GM19395 (cell line): Measurements from ENCODE around the gene C10orf88.

Source experiments
- ATAC-seq: cut with Tn5 transposase; IDR thresholded peaks from one replicate; pipeline ENCODE4 v1.9.1; 2021; ENCODE audit warnings: mild to moderate bottlenecking, moderate library complexity; ENCODE audit not compliant: unreplicated experiment

Gene C10orf88, protein sequence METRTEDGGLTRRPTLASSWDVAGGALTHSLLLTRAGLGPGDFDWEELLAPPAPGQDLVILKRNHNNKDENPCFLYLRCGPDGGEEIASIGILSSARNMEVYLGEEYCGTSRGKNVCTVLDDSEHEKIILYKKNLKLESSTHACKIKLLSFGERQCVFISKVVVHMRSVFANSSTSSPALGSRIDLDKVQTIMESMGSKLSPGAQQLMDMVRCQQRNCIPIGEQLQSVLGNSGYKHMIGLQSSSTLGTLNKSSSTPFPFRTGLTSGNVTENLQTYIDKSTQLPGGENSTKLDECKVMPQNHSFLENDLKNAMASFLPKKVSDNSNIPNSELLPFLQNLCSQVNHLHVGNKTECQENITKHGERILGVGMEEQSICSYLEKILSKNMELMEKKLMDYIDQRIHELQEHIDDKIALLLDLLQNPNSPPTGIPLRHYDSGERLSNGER

DNA sequence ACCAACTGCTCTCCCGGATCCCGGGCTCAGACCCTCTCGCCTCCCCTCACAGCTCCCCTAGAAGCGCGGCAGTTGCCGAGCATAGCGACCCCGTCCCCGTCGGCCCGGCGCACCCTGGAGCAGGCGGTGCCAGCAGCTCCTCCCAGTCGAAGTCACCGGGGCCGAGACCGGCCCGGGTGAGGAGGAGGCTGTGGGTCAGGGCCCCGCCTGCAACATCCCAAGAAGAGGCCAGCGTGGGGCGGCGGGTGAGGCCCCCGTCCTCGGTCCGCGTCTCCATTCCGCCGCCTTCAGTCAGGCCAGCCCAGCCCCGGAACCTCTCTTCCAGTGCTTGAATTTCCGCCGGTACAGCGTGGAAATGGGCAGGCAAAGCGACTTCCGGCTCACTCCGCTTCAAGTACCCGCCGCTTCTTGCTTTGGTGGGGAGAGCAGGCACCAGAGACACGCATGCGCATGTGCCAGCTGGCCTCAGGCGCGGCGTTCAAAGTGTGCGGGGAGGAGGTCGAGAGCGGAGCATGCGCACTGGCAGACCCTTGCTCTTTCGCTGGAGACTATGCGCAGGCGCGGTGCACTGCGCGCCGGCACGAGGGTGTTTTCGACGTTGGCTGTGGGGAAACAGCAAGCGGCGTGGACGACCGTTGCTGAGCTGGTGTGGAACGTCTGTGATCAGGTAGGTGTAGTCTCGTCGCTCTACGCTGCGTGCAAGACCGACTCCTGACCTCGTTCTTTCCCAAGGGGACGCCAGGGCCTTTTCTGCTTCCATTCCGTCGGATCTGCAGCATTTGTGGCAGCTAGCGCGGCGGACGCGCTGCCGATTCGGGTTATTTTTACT lies at the start of gene C10orf88:
C10orf88 (minus strand) TSS at position 326 of the 829 bp plus-strand sequence; CDS start at position 277, 49 bp downstream.
- peak; percentile 98 for ATAC-seq

DNA sequence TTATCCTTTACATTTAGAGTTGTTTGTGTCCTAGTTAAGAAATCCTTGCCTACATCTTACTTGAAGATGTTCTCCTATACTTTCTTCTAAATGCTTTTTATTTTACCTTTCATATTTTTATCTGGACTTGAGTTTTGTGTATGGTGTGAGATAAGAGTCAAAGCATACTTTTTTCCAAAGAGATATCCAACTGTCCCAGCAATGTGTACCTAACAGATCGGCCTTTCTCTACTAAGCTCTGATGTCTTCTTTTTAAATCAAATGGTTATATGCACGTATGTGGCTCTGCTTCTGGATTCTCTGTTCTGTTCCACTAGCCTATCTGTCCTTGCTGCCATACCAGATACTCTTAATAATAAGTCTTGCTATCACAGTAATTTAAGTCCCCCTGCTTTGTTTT lies 47.3 kb upstream of the C10orf88 start:
- ATAC-seq: no peak

DNA sequence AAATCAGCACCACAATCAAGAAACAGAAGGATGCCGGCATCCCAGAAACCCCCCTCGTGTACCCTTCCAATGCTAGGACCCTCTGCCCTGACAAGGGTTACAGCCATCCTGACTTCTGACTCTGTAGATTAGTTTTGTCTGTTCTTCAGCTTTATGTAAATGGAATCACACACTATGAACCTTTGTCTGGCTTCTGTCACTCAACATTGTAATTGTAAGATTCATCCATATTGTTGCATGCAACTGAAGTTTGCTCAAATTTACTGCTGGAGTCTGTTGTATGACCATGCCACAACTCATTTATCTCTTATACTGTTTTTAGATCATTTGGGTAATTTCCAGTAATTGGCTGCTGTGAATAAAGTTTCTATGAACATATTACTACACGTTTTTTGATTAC lies 46.1 kb upstream of the C10orf88 start:
- no peak for ATAC-seq

DNA sequence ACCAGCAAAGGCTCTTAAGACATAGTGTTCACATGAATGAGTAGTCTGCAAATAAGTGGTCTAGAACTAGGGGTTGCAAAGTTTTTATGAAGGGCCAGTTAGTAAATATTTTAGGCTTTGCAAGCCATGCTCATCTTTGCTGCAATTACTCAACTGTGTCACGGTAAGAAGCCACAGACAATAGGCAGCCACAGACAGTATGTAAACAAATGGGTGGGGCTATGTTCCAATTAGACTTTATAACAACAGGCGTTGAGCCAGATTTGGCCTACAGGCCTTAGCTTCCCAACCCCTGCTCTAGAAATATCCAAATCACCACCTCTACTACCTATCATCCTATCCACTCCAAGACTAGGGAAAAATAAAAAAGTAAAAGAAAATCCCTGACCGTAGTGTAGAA lies 45.3 kb upstream of the C10orf88 start:
- no peak for ATAC-seq

DNA sequence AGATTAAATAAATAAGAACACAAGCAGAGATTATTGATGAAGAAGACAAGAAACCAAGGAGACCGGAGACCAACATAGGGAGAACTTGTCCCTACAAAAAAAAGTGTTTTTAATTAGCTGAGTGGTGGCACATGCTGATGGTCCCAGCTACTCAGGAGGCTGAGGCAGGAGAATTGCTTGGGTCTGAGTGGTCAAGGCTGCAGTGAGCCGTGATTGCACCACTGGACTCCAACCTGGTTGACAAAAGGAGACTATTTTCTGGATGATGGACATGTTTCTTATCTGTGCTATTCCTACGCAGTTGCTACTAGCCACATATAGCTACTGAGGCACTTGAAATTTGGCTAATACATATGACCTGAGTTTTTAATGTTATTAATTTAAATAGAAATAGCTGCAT lies 44.9 kb upstream of the C10orf88 start:
- no peak for ATAC-seq

DNA sequence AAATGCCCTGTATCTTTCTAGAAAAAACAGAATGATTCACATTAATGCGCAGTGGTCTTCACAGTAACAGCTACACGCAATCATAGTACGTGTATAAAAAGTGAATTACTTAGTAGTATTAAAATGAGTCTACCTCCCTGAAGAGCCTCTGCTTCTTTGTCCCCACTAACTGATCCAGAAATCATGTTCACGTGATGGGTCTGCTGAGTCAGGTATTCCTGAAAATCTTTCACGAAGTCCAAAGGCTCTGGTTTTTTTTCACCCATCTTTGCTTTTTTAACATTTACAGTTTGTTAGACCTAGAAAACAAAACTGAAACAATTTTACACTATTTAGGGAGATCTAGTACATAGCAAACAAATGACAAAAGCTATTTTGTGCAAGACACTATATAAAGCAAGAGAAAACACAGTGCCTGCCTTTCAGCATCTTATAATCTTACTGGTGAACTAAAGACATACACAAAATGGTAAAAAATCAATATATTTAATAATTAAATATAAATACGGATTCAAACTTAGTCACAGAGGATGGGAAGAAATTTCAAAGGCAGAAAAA lies 44.4 kb upstream of the C10orf88 start:
- no peak for ATAC-seq

DNA sequence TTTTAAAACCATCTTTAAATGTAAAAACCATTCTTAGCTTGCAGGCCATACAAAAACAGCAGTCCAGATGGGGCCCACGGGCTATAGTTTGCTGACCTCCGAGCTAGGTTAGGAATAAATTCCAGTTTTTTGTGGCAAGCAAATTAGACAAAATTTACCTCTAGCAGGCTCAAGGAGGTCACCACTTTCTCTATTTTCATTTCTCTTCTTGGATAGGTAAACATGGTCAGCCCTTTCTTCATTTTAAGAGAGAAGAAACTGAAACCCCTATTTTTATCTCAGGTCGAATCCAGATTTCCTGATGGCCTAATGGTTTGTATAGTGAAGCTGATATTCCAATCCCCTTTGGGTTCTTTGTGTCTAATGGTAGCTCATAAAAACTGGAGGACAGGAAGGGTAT lies 43.8 kb upstream of the C10orf88 start:
- ATAC-seq: peak; percentile 71

DNA sequence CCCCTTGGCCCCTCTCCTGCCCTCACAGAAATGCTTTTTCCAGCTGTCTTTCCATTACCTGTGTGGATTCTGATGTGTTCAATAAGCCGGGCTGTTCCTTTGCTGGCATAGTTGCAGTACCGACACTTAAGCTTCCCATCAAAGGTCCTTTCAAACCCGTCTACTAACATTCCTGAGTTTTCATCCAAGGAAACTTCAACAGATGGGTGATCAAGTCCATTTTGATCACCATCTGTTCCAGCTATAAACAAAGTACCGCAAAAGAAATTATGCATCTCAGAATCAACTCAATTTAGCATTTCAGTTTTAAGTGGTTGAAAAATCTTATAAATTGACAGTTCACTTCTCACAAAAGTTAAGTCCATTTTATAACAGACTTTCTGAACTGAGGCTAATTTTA lies 41.9 kb upstream of the C10orf88 start:
- ATAC-seq: no peak

DNA sequence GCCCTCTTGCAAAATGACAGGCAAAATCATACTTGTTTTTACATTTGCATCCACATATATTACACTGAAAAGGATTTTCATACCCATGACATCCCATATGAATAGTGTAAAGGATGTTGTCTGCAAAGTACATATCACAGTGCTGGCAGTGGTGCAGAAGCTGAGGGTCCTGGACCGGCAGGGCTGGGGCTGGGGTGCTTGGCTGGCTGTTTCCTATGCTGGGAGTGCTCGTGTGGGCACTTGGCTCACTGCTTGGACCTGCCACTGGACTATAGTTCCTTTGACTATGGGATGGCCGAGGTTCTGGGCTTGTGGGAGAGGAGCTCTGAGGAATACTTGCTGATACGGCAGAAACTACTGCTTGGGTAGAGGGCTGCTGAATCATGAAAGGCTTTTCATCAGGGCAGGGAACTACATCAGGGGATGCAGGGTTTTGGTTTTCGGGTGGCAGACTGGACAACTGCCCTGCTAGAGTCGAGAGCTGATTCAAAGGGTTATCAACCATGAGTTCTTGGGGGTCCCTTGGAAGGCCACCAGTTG lies 39.8 kb upstream of the C10orf88 start:
- ATAC-seq: no peak

DNA sequence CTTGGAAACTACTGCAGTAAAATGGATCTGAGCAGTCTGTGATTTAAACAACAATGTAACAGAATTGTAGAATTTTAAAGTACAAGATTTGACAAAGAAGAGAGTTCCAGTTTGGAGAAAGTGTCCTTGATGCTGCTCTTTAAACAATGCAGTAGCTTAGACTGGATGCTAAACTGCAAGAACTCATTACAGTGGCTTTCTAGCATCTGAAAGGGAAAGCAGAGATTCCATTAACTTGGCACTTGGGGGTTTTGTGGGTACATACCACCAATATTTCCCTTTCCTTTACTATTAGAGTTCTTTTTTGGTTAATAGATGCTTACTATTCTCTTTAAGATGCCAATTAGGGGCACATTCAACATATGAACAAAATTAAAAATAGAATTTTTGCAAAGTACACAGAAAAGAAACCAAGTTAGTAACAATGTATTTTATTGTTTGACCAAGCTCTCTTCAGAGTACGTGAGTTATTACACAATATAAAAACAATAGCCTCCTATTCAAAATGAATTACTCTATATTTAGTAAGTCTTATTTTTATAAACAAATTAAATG lies 38.1 kb upstream of the C10orf88 start:
- ATAC-seq: no peak

DNA sequence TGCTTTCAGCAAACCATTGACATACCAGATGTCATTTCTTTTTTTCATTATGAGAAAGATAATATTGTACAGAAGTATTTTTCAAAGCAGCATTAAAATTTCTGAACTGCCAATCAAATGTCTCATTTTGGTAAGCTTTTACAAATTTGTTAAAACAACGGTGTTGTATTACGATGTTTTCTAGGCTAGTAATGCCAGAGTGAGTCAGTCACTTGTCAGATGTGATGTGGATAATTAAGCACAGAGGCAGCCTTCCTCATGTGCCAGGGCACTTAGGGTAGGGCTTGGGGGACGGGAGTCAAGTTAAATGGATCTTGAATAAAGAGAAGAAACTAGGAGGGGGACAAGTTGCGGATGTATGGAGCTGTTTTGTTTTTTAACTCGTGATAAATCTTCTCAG lies 36.3 kb upstream of the C10orf88 start:
- ATAC-seq: no peak

DNA sequence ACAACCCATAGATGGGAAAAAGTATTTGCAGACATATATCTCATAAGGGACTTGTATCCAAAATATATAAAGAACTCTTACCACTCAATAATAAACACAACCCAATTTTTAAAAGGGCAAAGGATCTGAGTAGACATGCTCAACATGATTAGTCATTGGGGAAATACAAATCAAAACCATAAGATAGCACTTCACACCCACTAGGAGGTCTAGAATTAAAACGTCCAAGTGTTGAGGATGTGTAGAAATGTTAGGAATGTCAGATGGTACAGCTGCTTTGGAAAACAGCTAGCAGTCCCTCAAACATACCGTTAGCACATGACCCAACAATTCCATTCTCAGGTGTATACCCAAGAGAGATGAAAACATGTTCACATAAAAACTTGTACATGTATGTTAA lies 34.5 kb upstream of the C10orf88 start:
- no peak for ATAC-seq

DNA sequence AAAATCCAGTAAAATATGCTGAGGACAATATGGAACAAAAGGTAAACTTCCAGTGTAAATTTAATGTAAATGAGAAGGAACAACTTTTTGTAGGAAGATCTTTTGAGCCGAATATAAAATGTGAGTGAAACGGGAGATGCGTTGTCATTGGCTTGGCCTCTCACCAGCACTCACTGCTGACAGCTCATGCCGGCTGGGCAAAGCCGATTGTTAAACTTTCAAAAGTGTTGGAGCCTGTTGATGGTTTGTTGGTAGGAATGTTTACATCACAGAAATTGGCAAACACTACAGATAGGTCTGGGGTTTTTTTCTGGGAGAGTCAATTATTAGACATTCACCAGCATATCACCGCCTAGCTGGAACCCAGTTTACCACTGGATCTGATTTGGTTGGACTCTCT lies 32.3 kb upstream of the C10orf88 start:
- ATAC-seq: no peak

DNA sequence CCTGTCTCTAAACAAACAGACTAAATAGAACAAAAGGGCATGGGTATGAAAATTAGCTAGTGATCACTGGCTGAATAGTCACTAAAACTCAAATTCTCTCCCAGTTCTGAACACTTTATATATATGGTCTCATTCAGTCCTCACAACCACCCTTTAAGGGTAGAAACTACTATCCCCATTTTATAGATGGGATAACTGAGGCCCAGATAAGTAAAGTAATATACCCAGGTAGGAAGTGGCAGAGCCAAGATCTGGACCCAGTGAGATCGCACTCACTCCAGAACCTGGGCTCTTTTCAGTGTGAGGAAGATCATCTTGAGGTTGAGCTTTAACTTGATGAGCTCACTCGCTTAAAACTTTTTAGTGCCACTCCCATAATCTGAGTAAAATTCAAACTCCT lies 30.7 kb upstream of the C10orf88 start:
- no peak for ATAC-seq

DNA sequence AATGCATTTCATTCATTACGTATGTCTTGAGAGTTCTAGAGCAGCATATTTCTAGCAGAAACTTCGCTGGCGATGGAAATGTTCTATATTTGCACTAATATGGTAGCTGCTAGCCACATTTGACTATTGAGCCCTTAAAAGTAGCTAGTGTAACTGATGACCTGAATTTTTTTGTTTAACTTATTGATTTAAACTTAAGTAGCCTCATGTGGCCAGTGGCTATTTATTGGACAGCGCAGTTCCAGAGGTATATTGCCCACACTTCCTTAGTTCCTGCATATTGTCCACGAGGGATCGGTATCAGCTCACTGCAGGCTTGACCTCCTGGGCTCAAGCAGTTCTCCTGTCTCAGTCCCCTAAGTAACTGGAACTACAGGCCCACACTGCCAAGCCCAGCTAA lies 29.9 kb upstream of the C10orf88 start:
- ATAC-seq: no peak

DNA sequence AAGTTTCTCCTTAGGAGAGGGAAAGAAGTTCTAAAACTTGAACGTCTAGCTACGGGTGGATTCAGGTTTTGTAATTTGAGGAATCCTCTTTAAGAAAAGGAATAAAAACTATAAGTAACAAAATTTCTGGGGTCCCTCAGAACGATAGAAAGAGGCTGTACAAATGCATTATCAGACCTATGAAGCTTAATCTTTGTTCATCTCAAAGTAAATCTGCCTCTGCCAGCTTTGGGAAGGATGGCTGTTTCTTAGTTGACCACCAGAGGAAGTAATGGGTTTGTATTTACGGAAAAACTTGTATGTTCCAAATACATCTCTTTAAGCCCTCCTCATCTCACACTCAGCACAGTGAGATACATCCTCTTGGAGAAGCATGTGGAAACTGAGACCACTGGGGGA lies 27.0 kb upstream of the C10orf88 start:
- ATAC-seq: no peak

DNA sequence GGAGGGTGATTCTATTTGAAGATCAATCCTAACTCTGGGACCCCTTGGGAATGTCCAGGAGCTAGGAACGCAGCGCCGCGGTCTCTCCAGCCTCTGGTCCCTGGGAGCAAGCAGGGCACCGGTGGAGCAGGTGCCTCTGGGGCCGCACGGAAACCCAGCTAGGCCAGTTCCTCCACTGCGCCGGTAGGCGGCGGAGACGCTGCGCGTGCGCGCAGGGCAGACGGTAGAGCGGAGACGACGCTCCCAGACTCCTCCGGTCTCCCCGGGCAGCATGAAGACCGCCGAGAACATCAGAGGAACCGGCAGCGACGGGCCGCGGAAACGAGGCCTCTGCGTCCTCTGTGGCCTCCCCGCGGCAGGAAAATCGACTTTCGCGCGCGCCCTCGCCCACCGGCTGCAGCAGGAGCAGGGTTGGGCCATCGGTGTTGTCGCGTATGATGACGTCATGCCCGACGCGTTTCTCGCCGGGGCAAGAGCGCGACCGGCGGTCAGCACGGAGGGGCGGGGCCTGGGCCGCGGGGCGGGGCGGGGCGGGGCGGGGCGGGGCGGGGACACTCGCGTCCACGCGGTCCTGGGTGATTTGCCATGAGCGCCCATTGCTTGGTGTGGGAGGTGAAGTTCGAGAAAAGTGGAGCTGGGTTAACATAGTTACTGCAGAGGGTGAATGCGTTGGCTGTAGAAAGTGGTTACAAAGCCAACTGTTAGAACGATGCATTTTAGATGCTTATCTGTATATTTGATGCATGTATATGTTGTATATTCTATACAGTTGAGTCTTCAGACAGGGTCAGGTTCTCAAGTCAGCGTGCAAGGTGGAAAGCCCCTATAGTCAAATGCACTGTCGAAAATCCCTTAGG lies 26.4 kb upstream of the C10orf88 start, which contains the start of gene PSTK:
PSTK (plus strand) TSS at position 193 of the 857 bp plus-strand sequence; CDS start at position 272, 79 bp downstream.
- peak; percentile 96 for ATAC-seq

DNA sequence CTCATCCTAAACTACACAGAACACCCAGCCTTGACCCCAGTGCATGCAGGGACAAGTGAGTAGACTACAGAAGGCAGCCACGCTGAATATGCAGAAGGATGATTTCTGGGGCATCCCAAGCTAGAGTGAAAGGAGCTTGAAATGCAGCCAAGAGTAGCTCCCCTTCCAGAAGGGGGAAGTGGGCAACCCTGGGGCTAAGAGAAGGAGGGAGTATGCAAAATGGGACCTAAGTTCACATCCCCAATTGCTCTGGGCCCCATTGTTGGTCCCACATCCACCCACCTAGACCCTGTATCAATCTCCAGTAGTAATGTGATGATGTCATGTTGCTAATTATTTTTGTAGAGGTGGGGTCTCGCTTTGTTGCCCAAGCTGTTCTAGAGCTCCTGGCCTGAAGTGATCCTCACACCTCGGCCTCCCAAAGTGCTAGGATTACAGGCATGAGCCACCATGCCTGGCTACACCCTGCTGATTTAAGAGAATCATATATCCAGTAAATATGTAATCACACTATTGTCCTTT lies 20.6 kb upstream of the C10orf88 start:
- no peak for ATAC-seq

DNA sequence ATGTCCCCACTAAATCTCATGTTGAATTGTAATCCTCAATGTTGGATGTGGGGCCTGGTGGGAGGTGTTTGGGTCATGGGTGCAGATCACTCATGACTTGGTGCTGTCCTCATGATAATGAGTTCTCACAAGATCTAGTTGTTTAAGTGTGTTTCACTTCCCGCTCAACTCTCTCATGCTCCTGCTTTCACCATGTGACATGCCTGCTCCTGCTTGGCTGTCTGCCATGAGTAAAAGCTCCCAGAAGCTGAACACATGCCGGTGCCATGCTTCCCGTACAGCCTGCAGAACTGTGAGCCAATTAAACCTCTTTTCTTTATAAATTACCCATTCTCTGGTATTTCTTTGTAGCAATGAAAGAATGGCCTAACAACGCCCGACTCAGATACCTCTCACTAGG lies 20.0 kb upstream of the C10orf88 start:
- ATAC-seq: no peak

DNA sequence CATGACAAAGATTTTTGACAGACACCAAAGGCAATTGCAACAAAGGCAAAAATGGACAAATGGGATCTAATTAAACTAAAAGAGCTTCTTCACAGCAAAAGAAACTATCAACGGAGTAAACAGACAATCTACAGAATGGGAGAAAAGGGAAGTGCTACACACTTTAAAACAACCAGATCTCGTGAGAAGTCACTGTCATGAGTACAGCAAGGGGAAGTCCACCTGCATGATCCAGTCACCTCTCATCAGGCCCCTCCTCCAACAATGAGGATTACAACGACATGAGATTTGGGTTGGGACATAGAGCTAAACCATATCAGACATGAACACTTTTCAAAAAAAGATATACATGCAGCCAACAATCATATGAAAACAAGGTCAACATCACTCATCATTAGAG lies 14.7 kb upstream of the C10orf88 start:
- no peak for ATAC-seq
